ENCODE results near the gene DENND1A.

The DENND1A gene

DNA sequence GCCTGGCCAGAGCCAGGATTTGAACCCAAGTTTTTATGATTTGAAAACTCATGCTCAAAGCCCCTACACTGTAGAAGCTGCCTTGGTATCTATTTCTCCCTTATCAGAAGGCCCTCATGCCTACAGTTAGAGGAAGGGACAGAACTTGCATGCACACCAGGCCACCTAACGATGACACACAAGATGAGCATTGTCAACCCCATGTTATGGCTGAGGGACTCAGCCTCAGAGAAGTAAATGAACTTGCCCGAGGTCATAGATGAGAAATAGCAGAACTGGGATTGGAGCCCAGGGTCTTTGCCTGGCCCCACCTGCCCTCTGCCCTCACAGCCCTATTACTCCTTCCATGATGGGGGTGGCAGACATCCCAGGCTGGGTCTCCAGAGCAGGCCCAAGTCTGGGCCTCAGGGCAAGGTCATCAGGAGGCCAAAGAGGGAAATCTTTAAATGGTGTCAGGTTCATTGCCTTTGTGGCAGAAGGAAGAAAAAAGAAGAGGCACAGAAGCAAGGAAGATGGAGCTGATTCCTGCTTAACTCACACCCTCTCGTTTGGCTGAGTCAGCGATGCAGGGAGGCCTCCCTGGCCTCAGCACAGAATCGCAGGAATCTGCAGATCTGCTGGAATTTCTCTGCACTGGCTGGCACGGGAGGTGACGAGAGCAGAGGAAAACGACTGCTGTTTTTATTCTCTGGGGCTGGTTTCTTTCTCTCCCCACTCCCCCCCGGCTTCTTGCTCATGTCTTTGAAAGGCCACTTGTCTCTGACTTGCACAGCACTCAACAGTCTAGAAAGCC is 594.5 kb downstream of the DENND1A start:
- TF ChIP-seq FOXP2 (optimal IDR thresholded peaks at IDR 0.05; ENCODE audit: borderline replicate concordance, extremely low read depth, extremely low read length, insufficient read depth) (no peak), SIN3A (IDR thresholded peaks at IDR 0.05; ENCODE audit: borderline replicate concordance, insufficient read depth, low read length) (no peak), REST (IDR thresholded peaks at IDR 0.05; ENCODE audit: insufficient read depth in 1 of 2, low read depth in 2 of 2, low read length in 2 of 2) (no peak), POLR2AphosphoS5 (IDR thresholded peaks at IDR 0.05; ENCODE audit: low read depth, low read length) (no peak), TAF1 (IDR thresholded peaks at IDR 0.05; ENCODE audit: borderline replicate concordance, insufficient read depth, low read length) (no peak)

DNA sequence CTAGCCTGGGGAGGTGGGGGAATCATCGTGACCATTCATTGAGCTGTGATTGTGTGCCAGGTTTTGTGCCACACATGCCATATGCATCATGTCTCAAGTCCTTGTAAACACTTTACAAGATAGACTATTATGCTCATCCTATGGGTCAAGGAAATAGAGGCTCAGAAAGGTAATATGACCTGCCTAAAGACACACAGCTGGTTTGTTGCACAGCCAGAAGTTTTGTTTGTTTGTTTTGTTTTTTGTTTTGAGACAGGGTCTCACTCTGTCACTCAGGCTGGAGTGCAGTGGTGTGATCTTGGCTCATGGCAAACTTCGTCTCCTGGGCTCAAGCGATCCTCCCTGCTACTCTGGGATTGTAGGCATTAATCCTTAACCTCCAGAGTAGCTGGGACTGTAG is 595.3 kb downstream of the DENND1A start:
- no peak for TF ChIP-seq REST (IDR thresholded peaks at IDR 0.05; ENCODE audit: insufficient read depth in 1 of 2, low read depth in 2 of 2, low read length in 2 of 2)
- TF ChIP-seq POLR2AphosphoS5 (IDR thresholded peaks at IDR 0.05; ENCODE audit: low read depth, low read length), result no peak
- TF ChIP-seq TAF1 (IDR thresholded peaks at IDR 0.05; ENCODE audit: borderline replicate concordance, insufficient read depth, low read length), result no peak
- TF ChIP-seq FOXP2 (optimal IDR thresholded peaks at IDR 0.05; ENCODE audit: borderline replicate concordance, extremely low read depth, extremely low read length, insufficient read depth), result no peak
- no peak for TF ChIP-seq SIN3A (IDR thresholded peaks at IDR 0.05; ENCODE audit: borderline replicate concordance, insufficient read depth, low read length)

- no peak for TF ChIP-seq SIN3A (IDR thresholded peaks at IDR 0.05; ENCODE audit: borderline replicate concordance, insufficient read depth, low read length)
- TF ChIP-seq REST (IDR thresholded peaks at IDR 0.05; ENCODE audit: insufficient read depth in 1 of 2, low read depth in 2 of 2, low read length in 2 of 2), result no peak
- no peak for TF ChIP-seq FOXP2 (optimal IDR thresholded peaks at IDR 0.05; ENCODE audit: borderline replicate concordance, extremely low read depth, extremely low read length, insufficient read depth)
- no peak for TF ChIP-seq TAF1 (IDR thresholded peaks at IDR 0.05; ENCODE audit: borderline replicate concordance, insufficient read depth, low read length)
- TF ChIP-seq POLR2AphosphoS5 (IDR thresholded peaks at IDR 0.05; ENCODE audit: low read depth, low read length), result no peak
These were observed 598.4 kb downstream of the DENND1A start for GRCh38 chr9:123331346-123332060.

Data from PFSK-1 (cell line).